ENCODE data around the gene KDM4D. TPM values are rescaled to one million over a fixed set of nuclear protein-coding genes. Genes with fewer than 3 reads are reported as not detected.
"Not testable (repeated sequence)": the region's sequence is repeated elsewhere in the genome, so short reads cannot be mapped to it uniquely, and the experiment has no call there.

KDM4D gene
- total and polyA plus RNA-seq, 4 donors = 0.30 to 0.94 (median 0.76) TPM

GRCh38 chr11:94928117-94928990 is 45.2 kb upstream of the KDM4D start:
- peaks cover 0 to 3% (median 0%) of the 10 kb centered on the region in 4 donors for H3K9me3 ChIP-seq (ENCODE audit: control insufficient read depth in 4 of 4, insufficient read depth in 3 of 4, low read length in 3 of 4)
- no peaks in the 10 kb centered on the region for H3K27me3 ChIP-seq (ENCODE audit: control insufficient read depth in 3 of 3, insufficient read depth in 3 of 3, low read length in 2 of 3)
- ATAC-seq (ENCODE audit: insufficient read depth, low FRiP score) (no peak), DNase-seq (no peak)
- H3K4me3 ChIP-seq = no peak overlapping the region
- no peaks in the 10 kb centered on the region for H3K36me3 ChIP-seq (ENCODE audit: control insufficient read depth in 4 of 4, insufficient read depth in 4 of 4, low read length in 4 of 4)
- 89 to 91% methylated on average over 1 of the region's 1 CpG for WGBS, 2 donors
- H3K27ac ChIP-seq (ENCODE audit: low read depth in 1 of 2, low read length in 1 of 2) = peak overlapping the region in 1 of 2 donors; percentile 75
- H3K4me1 ChIP-seq (ENCODE audit: control insufficient read depth in 5 of 5, insufficient read depth in 5 of 5, low read length in 5 of 5) = peaks cover 0 to 62% (median 36%) of the 10 kb centered on the region in 5 donors
- H3K9ac ChIP-seq (ENCODE audit: insufficient read depth in 1 of 2, low read length in 2 of 2) = no peak overlapping the region
- no peak for TF ChIP-seq CTCF (IDR thresholded peaks at IDR 0.05; ENCODE audit: control extremely low read depth, extremely low read depth)

GRCh38 chr11:94932072-94932471 is 41.4 kb upstream of the KDM4D start:
- not testable (repeated sequence) for H3K9me3 ChIP-seq (ENCODE audit: control insufficient read depth in 4 of 4, insufficient read depth in 3 of 4, low read length in 3 of 4); H3K27me3 ChIP-seq (ENCODE audit: control insufficient read depth in 3 of 3, insufficient read depth in 3 of 3, low read length in 2 of 3); H3K27ac ChIP-seq (ENCODE audit: low read depth in 1 of 2, low read length in 1 of 2); DNase-seq; ATAC-seq (ENCODE audit: insufficient read depth, low FRiP score); H3K36me3 ChIP-seq (ENCODE audit: control insufficient read depth in 4 of 4, insufficient read depth in 4 of 4, low read length in 4 of 4); H3K9ac ChIP-seq (ENCODE audit: insufficient read depth in 1 of 2, low read length in 2 of 2); H3K4me3 ChIP-seq
- H3K4me1 ChIP-seq (ENCODE audit: control insufficient read depth in 5 of 5, insufficient read depth in 5 of 5, low read length in 5 of 5) = peaks cover 2 to 35% (median 14%) of the 10 kb centered on the region in 5 donors

GRCh38 chr11:94932503-94932902 is 41.0 kb upstream of the KDM4D start:
- no peak overlapping the region for H3K27ac ChIP-seq (ENCODE audit: low read depth in 1 of 2, low read length in 1 of 2)
- peaks cover 0 to 1% (median 0%) of the 10 kb centered on the region in 4 donors for H3K9me3 ChIP-seq (ENCODE audit: control insufficient read depth in 4 of 4, insufficient read depth in 3 of 4, low read length in 3 of 4)
- H3K27me3 ChIP-seq (ENCODE audit: control insufficient read depth in 3 of 3, insufficient read depth in 3 of 3, low read length in 2 of 3) = no peaks in the 10 kb centered on the region
- WGBS, 2 donors = 96 to 98% methylated on average over 5 of the region's 5 CpGs
- no peaks in the 10 kb centered on the region for H3K36me3 ChIP-seq (ENCODE audit: control insufficient read depth in 4 of 4, insufficient read depth in 4 of 4, low read length in 4 of 4)
- no peak for ATAC-seq (ENCODE audit: insufficient read depth, low FRiP score)
- H3K9ac ChIP-seq (ENCODE audit: insufficient read depth in 1 of 2, low read length in 2 of 2) = no peak overlapping the region
- no peak for TF ChIP-seq CTCF (IDR thresholded peaks at IDR 0.05; ENCODE audit: control extremely low read depth, extremely low read depth)
- no peak for DNase-seq
- H3K4me1 ChIP-seq (ENCODE audit: control insufficient read depth in 5 of 5, insufficient read depth in 5 of 5, low read length in 5 of 5) = peaks cover 2 to 31% (median 10%) of the 10 kb centered on the region in 5 donors
- H3K4me3 ChIP-seq = no peak overlapping the region

GRCh38 chr11:94933223-94934130 is 40.0 kb upstream of the KDM4D start:
- 55 to 66% methylated on average over 5 of the region's 5 CpGs for WGBS, 2 donors
- H3K9me3 ChIP-seq (ENCODE audit: control insufficient read depth in 4 of 4, insufficient read depth in 3 of 4, low read length in 3 of 4) = peaks cover 0 to 3% (median 0%) of the 10 kb centered on the region in 4 donors
- DNase-seq = peak; percentile 36 to 71 (median 63)
- H3K36me3 ChIP-seq (ENCODE audit: control insufficient read depth in 4 of 4, insufficient read depth in 4 of 4, low read length in 4 of 4) = no peaks in the 10 kb centered on the region
- no peak overlapping the region for H3K4me3 ChIP-seq
- no peak for ATAC-seq (ENCODE audit: insufficient read depth, low FRiP score)
- no peak overlapping the region for H3K9ac ChIP-seq (ENCODE audit: insufficient read depth in 1 of 2, low read length in 2 of 2)
- H3K27ac ChIP-seq (ENCODE audit: low read depth in 1 of 2, low read length in 1 of 2) = peak overlapping the region in 1 of 2 donors; percentile 49
- H3K27me3 ChIP-seq (ENCODE audit: control insufficient read depth in 3 of 3, insufficient read depth in 3 of 3, low read length in 2 of 3) = no peaks in the 10 kb centered on the region
- TF ChIP-seq CTCF (IDR thresholded peaks at IDR 0.05; ENCODE audit: control extremely low read depth, extremely low read depth) = no peak
- H3K4me1 ChIP-seq (ENCODE audit: control insufficient read depth in 5 of 5, insufficient read depth in 5 of 5, low read length in 5 of 5) = peaks cover 0 to 24% (median 8%) of the 10 kb centered on the region in 5 donors
